ENCODE data around the gene FBXL17. TPM values are rescaled to one million over a fixed set of nuclear protein-coding genes. Genes with fewer than 3 reads are reported as not detected.

The FBXL17 gene
- total RNA-seq, 1 experiment from 2014 or later: 5.3 TPM

DNA sequence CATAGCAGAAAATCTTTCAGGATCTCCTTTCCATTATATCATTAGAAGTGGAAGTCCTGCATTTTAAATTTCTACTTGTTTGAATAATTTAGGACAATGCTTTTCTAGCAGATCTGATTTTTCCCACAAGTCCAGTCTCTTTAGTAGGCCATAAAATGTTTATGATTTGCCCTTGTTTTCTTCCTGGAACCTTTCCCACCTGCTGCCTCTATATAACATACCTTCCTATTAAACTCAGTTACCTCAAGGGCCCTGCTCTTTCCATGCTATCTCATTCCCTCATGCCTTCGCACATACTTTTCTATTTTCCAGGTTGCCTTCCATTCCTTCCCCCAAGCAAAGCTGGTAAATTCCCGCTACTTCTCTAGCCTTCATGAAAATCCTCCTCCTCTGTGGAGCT lies 524.1 kb downstream of the FBXL17 start:
- no peak overlapping the region for H2BK12ac ChIP-seq (ENCODE audit: insufficient read length, low read depth, low read length)
- no peaks in the 10 kb centered on the region for H3K79me2 ChIP-seq (ENCODE audit: insufficient read depth, low read length)
- H3K23ac ChIP-seq (ENCODE audit: insufficient read length, low read depth, low read length): no peak overlapping the region
- H3K23me2 ChIP-seq (ENCODE audit: insufficient read length, low read depth, low read length, poor library complexity, severe bottlenecking): no peaks in the 10 kb centered on the region
- DNase-seq: no peak
- H4K5ac ChIP-seq (ENCODE audit: insufficient read length, low read depth, low read length): no peak overlapping the region
- no peaks in the 10 kb centered on the region for H3K4me1 ChIP-seq (ENCODE audit: insufficient read depth, low read length)
- H3T11ph ChIP-seq (ENCODE audit: low read length): no peak overlapping the region
- no peaks in the 10 kb centered on the region for H3K79me1 ChIP-seq (ENCODE audit: insufficient read depth, low read depth, low read length, poor library complexity, severe bottlenecking)
- no peaks in the 10 kb centered on the region for H3K36me3 Mint-ChIP-seq (ENCODE audit: insufficient read depth in 1 of 3, low read depth in 3 of 3)
- H2BK120ac ChIP-seq (ENCODE audit: low read depth, low read length, poor library complexity, severe bottlenecking): no peak overlapping the region
- no peak overlapping the region for H3K4ac ChIP-seq (ENCODE audit: low read depth, low read length)
- no peak overlapping the region for H3K27ac ChIP-seq (ENCODE audit: insufficient read length, low read depth, low read length)
- no peaks in the 10 kb centered on the region for H3K9me3 ChIP-seq (ENCODE audit: control insufficient read depth, low read depth, low read length)
- TF ChIP-seq, protein P1, sequence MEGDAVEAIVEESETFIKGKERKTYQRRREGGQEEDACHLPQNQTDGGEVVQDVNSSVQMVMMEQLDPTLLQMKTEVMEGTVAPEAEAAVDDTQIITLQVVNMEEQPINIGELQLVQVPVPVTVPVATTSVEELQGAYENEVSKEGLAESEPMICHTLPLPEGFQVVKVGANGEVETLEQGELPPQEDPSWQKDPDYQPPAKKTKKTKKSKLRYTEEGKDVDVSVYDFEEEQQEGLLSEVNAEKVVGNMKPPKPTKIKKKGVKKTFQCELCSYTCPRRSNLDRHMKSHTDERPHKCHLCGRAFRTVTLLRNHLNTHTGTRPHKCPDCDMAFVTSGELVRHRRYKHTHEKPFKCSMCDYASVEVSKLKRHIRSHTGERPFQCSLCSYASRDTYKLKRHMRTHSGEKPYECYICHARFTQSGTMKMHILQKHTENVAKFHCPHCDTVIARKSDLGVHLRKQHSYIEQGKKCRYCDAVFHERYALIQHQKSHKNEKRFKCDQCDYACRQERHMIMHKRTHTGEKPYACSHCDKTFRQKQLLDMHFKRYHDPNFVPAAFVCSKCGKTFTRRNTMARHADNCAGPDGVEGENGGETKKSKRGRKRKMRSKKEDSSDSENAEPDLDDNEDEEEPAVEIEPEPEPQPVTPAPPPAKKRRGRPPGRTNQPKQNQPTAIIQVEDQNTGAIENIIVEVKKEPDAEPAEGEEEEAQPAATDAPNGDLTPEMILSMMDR (conservative IDR thresholded peaks at IDR 0.05): no peak
- H4K91ac ChIP-seq (ENCODE audit: insufficient read length, low read depth, low read length): no peak overlapping the region
- no peak overlapping the region for H3K27ac Mint-ChIP-seq
- H4K8ac ChIP-seq (replicated peaks; ENCODE audit: insufficient read length, low read depth, low read length): no peak overlapping the region
- H2BK5ac ChIP-seq (ENCODE audit: insufficient read length, low read length): no peak overlapping the region
- no CpG with 5 or more reads among the region's 2 CpGs for WGBS (ENCODE audit: extremely low coverage, insufficient read length, low lambda C conversion rate)
- no peak overlapping the region for H2AK5ac ChIP-seq (ENCODE audit: insufficient read length, low read length)
- H2AFZ ChIP-seq (ENCODE audit: low read length): no peak overlapping the region
- H2BK15ac ChIP-seq (ENCODE audit: low read depth, low read length): no peak overlapping the region
- no peak overlapping the region for H3K56ac ChIP-seq (ENCODE audit: insufficient read length, low read depth, low read length)
- H4K20me1 ChIP-seq (ENCODE audit: control insufficient read depth, insufficient read depth, insufficient read length): no peaks in the 10 kb centered on the region
- no peaks in the 10 kb centered on the region for H3K9me3 Mint-ChIP-seq
- no peaks in the 10 kb centered on the region; the same call in 1 of the 2 replicates for H3K27me3 Mint-ChIP-seq (ENCODE audit: low read depth)
- H3K14ac ChIP-seq (ENCODE audit: insufficient read depth, low read length): no peak overlapping the region
- H3K4me3 Mint-ChIP-seq: no peak overlapping the region
- no peak overlapping the region for H3K4me2 ChIP-seq (ENCODE audit: insufficient read depth, insufficient read length, low read length)
- no peak overlapping the region for H3K18ac ChIP-seq (ENCODE audit: insufficient read length, low read depth, low read length)
- peaks cover 2 to 7% of the 10 kb centered on the region in 2 experiments; a peak in 3 of 4 replicates for H3K4me1 Mint-ChIP-seq
- H3K9ac ChIP-seq (ENCODE audit: extremely low read depth, insufficient read length, low read length): no peak overlapping the region
- H2BK20ac ChIP-seq (ENCODE audit: low read depth, low read length, poor library complexity, severe bottlenecking): no peak overlapping the region
- no peaks in the 10 kb centered on the region for H3K27me3 ChIP-seq (ENCODE audit: insufficient read depth, low read length)
